Mesendoderm (in vitro differentiated cells): ENCODE results near the gene GOLGA1.
A peak's percentile ranks its signal among the peaks of the same experiment; 100 is the strongest.

Experiments
- DNase-seq: peaks from one replicate; pipeline ENCODE4 v3.0.0; 2013
- H2AK5ac ChIP-seq: 2 replicates; pipeline ENCODE4 v1.6.1; 2013; ENCODE audit warnings: low read length, inconsistent platforms
- H2BK120ac ChIP-seq: 2 replicates; pipeline ENCODE4 v1.6.1; 2013; ENCODE audit warnings: low read depth, mild to moderate bottlenecking, low read length, moderate library complexity, mixed read lengths
- H2BK15ac ChIP-seq: replicated peaks from 2 replicates; pipeline ENCODE4 v1.6.1; 2013; ENCODE audit warnings: low read depth, mild to moderate bottlenecking, moderate library complexity
- H2BK5ac ChIP-seq: 2 replicates; pipeline ENCODE4 v1.6.1; 2013; ENCODE audit warnings: low read length, inconsistent platforms
- H3K18ac ChIP-seq: 2 replicates; pipeline ENCODE4 v1.6.1; 2013; ENCODE audit warnings: mild to moderate bottlenecking, low read length, mixed read lengths
- H3K23ac ChIP-seq: one replicate; pipeline ENCODE4 v1.6.1; 2013; ENCODE audit warnings: low read length
- H3K27ac ChIP-seq: 2 replicates; pipeline ENCODE4 v1.5.1; 2013; ENCODE audit warnings: low read depth, mild to moderate bottlenecking, inconsistent platforms, low read length, moderate library complexity
- H3K27me3 ChIP-seq: 2 replicates; pipeline ENCODE4 v1.6.1; 2013; ENCODE audit warnings: low read length, control low read depth, mild to moderate bottlenecking, inconsistent platforms; ENCODE audit not compliant: insufficient read depth, poor library complexity
- H3K36me3 ChIP-seq: 2 replicates; pipeline ENCODE4 v1.6.1; 2013; ENCODE audit warnings: low read length, inconsistent platforms; ENCODE audit not compliant: control insufficient read depth, insufficient read depth
- H3K4ac ChIP-seq: one replicate; pipeline ENCODE4 v1.6.1; 2013; ENCODE audit warnings: low read depth, mild to moderate bottlenecking, low read length, moderate library complexity
- H3K4me1 ChIP-seq: 2 replicates; pipeline ENCODE4 v1.6.1; 2013; ENCODE audit warnings: low read depth, low read length, inconsistent platforms; ENCODE audit not compliant: control insufficient read depth
- H3K4me2 ChIP-seq: 2 replicates; pipeline ENCODE4 v1.6.1; 2013; ENCODE audit warnings: low read length
- H3K4me3 ChIP-seq: 2 replicates; pipeline ENCODE4 v1.5.1; 2013; ENCODE audit warnings: mild to moderate bottlenecking, low read length
- H3K56ac ChIP-seq: one replicate; pipeline ENCODE4 v1.6.1; 2013; ENCODE audit warnings: low read length
- H3K79me1 ChIP-seq: 2 replicates; pipeline ENCODE4 v1.6.1; 2013; ENCODE audit warnings: low read length, inconsistent platforms
- H3K79me2 ChIP-seq: 2 replicates; pipeline ENCODE4 v1.6.1; 2013; ENCODE audit warnings: mild to moderate bottlenecking, low read length; ENCODE audit not compliant: control insufficient read depth, insufficient read depth
- H3K9ac ChIP-seq: 2 replicates; pipeline ENCODE4 v1.6.1; 2013; ENCODE audit warnings: low read length, inconsistent platforms
- H4K5ac ChIP-seq: one replicate; pipeline ENCODE4 v1.6.1; 2013; ENCODE audit warnings: low read length
- H4K8ac ChIP-seq: one replicate; pipeline ENCODE4 v1.6.1; 2013; ENCODE audit warnings: low read depth, mild to moderate bottlenecking, control low read depth, low read length, moderate library complexity
- WGBS: extraction: QIAGEN DNeasy Blood & Tissue Kit; methylation state at CpG from one replicate; pipeline ENCODE4 v1.1.7; 2013; ENCODE audit warnings: low lambda C conversion rate, missing lambda C conversion rate; ENCODE audit not compliant: insufficient coverage; ENCODE audit errors: extremely low coverage; 5-methylcytosine and 5-hydroxymethylcytosine counted together

The GOLGA1 gene

DNA sequence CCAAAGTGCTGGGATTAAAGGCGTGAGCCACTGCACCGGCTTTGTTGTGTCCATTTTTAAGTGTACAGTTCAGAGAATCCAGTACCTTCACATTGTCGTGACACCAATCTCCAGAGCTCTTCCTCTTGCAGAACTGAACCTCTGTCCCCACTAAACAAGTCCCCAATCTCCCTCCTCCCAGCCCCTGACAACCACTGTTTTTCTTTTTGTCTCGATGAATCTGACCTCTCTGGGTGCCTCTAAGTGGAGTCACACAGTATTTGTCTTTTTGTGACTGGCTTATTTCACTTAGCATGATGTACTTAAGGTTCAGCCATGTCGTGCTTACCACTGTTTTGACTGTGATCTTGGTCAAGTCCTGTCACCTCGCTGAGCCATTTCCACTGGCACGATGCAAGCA, 86.1 kb downstream of the GOLGA1 start:
- Histone ChIP-seq H3K36me3 (peaks cover 22% of the 10 kb centered on the region), H3K27me3 (no peaks in the 10 kb centered on the region), H3K27ac (no peak overlapping the region), H3K4me1 (no peaks in the 10 kb centered on the region), H2AK5ac (no peak overlapping the region), H2BK120ac (no peak overlapping the region), H3K23ac (no peak overlapping the region), H3K56ac (no peak overlapping the region), H4K8ac (no peak overlapping the region), H3K4me3 (no peak overlapping the region), H3K79me2 (peaks cover 15% of the 10 kb centered on the region), H3K79me1 (peaks cover 14% of the 10 kb centered on the region), H2BK15ac (no peak overlapping the region), H3K4ac (no peak overlapping the region), H3K18ac (no peak overlapping the region), H3K9ac (no peak overlapping the region), H4K5ac (no peak overlapping the region), H2BK5ac (no peak overlapping the region), H3K4me2 (no peak overlapping the region)
- no CpG with 5 or more reads among the region's 7 CpGs for WGBS
- DNase-seq, result no peak

DNA sequence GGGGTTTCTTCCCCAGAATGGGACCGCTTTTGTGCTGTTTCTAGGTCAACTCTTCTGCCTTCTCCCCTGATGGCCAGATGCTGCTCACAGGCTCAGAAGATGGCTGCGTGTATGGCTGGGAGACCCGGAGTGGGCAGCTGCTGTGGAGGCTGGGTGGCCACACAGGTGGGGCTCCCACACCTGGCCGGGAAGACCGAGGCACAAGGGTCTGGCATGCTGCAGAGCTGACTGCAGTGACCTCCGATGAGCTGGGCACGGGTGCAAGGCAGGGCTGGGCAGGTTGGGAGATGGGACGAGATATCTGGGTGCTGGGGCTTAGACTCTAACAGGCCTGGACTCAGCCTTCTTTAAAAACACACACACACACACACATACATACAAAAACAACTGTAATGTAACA, 86.7 kb downstream of the GOLGA1 start:
- Histone ChIP-seq H3K9ac (no peak overlapping the region), H2BK15ac (no peak overlapping the region), H3K27me3 (no peaks in the 10 kb centered on the region), H3K4me2 (no peak overlapping the region), H3K27ac (no peak overlapping the region), H2AK5ac (no peak overlapping the region), H3K4ac (no peak overlapping the region), H2BK120ac (no peak overlapping the region), H2BK5ac (no peak overlapping the region), H3K79me2 (peaks cover 9% of the 10 kb centered on the region), H3K23ac (no peak overlapping the region), H3K56ac (no peak overlapping the region), H3K79me1 (peaks cover 9% of the 10 kb centered on the region), H3K18ac (no peak overlapping the region), H4K5ac (no peak overlapping the region), H3K4me1 (no peaks in the 10 kb centered on the region), H3K4me3 (no peak overlapping the region), H4K8ac (no peak overlapping the region), H3K36me3 (peaks cover 16% of the 10 kb centered on the region)
- DNase-seq, result no peak
- no CpG with 5 or more reads among the region's 8 CpGs for WGBS

DNA sequence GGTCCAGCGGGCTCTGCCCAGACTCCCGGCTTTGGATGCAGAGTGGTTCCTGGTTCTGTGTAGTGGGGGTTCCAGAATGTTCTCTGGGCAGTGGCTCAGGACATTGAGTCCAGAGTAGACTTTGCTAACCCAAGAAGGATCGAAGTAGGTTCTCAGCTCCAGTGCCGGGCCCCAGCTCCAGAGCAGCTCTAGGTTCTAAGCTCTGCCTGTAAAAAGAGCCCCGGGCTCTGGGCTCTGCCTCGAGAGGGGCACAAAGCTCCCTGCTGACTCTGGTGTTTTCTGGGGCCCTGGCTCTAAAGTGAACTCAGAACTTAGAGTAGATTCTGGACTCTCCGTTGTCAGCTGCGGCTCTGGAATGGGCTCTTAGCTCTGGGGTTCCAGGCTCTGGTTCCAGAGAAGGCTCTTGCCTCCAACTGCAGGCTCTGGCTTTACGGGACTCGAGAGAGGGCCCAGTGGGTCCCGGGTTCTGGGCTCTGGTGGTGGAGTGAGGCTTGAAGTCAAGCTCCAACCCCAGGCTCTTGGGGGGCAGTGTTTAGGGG, 87.2 kb downstream of the GOLGA1 start:
- DNase-seq, result no peak
- H3K4ac ChIP-seq, result no peak overlapping the region
- H3K79me1 ChIP-seq, result peaks cover 5% of the 10 kb centered on the region
- H4K8ac ChIP-seq, result no peak overlapping the region
- WGBS, result no CpG with 5 or more reads among the region's 11 CpGs
- H3K4me3 ChIP-seq, result no peak overlapping the region
- peaks cover 12% of the 10 kb centered on the region for H3K36me3 ChIP-seq
- H2BK5ac ChIP-seq, result no peak overlapping the region
- no peak overlapping the region for H3K23ac ChIP-seq
- no peak overlapping the region for H3K18ac ChIP-seq
- H3K27ac ChIP-seq, result no peak overlapping the region
- H2BK120ac ChIP-seq, result no peak overlapping the region
- H3K9ac ChIP-seq, result no peak overlapping the region
- H3K4me1 ChIP-seq, result no peaks in the 10 kb centered on the region
- no peak overlapping the region for H3K56ac ChIP-seq
- H3K27me3 ChIP-seq, result no peaks in the 10 kb centered on the region
- no peak overlapping the region for H2AK5ac ChIP-seq
- peaks cover 4% of the 10 kb centered on the region for H3K79me2 ChIP-seq
- peak overlapping the region; percentile 52 for H3K4me2 ChIP-seq
- no peak overlapping the region for H2BK15ac ChIP-seq
- H4K5ac ChIP-seq, result no peak overlapping the region

DNA sequence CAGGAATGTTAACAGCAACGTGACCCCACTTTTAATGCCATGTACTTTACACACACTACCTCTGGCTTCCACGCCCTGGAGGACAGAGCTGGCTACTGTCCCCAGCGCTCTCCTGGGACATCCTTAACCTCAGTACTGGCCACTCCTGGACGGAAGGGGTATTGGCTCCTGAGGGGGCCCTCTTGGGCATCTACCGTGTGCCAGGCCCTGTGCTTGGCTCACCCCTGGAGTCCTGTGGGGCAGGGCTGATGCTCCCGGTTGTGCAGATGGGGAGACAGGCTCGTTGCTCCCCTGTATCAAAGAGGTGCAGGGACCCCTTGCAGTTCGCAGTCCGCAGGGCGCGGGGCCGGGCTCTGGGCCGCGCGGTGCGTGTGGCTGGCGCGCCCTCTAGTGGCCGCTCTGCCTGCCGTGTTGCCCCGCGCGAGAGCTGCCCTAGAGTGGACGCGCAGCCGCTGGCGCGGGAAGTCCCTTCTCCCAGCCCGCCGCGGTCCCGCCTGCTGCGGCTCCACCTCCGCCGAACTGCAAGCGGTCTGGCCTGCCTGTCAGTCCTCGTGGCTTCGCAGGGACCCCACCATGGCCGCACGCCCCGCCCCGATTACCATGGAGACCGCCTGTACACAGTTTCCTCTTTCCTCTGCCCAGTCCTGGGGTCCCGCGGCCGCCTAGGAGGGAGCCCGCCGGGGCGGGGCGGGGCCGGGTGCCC, 87.9 kb downstream of the GOLGA1 start, which contains the start of gene WDR38:
Gene WDR38, plus strand, starts transcription at position 632 of the 703 bp plus-strand sequence. CDS start 72 bp downstream, outside the sequence.
- no peak within 1 kb of the TSS for H4K8ac ChIP-seq
- H2AK5ac ChIP-seq, result no peak within 1 kb of the TSS
- H3K79me1 ChIP-seq, result peaks cover 2% of the 10 kb centered on the region
- H2BK15ac ChIP-seq, result no peak within 1 kb of the TSS
- no peak within 1 kb of the TSS for H3K4ac ChIP-seq
- no peaks in the 10 kb centered on the region for H3K4me1 ChIP-seq
- peak within 1 kb of the TSS; percentile 79 for H3K56ac ChIP-seq
- H3K79me2 ChIP-seq, result no peaks in the 10 kb centered on the region
- peak; percentile 91 for DNase-seq
- H3K4me3 ChIP-seq, result no peak within 1 kb of the TSS
- no peak within 1 kb of the TSS for H3K23ac ChIP-seq
- no peak within 1 kb of the TSS for H3K18ac ChIP-seq
- peak within 1 kb of the TSS; percentile 60 for H3K9ac ChIP-seq
- no peak within 1 kb of the TSS for H4K5ac ChIP-seq
- no peak within 1 kb of the TSS for H2BK120ac ChIP-seq
- peaks cover 6% of the 10 kb centered on the region for H3K36me3 ChIP-seq
- WGBS, result no CpG with 5 or more reads among the region's 51 CpGs
- H3K27ac ChIP-seq, result no peak within 1 kb of the TSS
- H3K4me2 ChIP-seq, result peak within 1 kb of the TSS; percentile 90
- H2BK5ac ChIP-seq, result no peak within 1 kb of the TSS
- no peaks in the 10 kb centered on the region for H3K27me3 ChIP-seq

DNA sequence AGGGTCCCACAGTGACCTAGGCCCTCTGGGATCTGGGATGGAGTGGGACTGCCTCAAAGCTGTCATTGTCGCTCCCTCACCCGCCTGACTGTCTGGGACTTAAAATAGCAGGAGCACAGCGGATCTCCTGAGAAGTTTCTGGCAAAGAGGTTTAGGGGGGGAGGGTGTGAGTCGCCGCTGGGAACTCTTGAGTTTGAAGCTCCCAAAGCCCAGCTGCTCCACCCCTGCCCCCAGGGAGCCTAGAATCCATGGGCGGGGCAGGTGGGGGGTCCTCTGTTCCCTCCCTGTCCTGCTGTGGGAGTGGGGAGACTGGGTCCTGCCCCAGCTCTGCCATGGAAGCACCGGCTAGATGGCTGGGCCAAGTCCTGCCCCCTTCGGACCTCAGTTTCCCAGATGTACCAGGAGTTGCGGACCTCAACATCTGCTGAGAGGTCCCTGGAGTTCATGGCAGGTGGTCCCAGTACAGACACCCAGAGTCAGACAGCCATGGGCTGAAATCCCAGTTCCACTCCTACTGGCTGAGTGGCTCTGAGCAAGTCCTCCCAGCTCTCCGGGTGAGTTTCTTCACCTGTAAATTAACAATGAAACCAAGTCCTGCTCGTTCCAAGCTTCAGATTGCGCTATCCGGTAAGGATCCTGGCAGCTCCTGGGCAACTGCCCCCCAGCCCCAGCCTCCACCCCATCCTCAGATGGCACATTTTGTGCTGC, 88.6 kb downstream of the GOLGA1 start:
- no peak overlapping the region for H3K56ac ChIP-seq
- no peaks in the 10 kb centered on the region for H3K79me2 ChIP-seq
- H4K5ac ChIP-seq, result no peak overlapping the region
- no peak overlapping the region for H3K9ac ChIP-seq
- H3K79me1 ChIP-seq, result no peaks in the 10 kb centered on the region
- H2AK5ac ChIP-seq, result no peak overlapping the region
- no peak overlapping the region for H3K27ac ChIP-seq
- no peaks in the 10 kb centered on the region for H3K27me3 ChIP-seq
- H3K23ac ChIP-seq, result no peak overlapping the region
- H3K36me3 ChIP-seq, result peaks cover 1% of the 10 kb centered on the region
- WGBS, result no CpG with 5 or more reads among the region's 13 CpGs
- DNase-seq, result no peak
- no peak overlapping the region for H2BK120ac ChIP-seq
- H3K4me2 ChIP-seq, result no peak overlapping the region
- H4K8ac ChIP-seq, result no peak overlapping the region
- no peak overlapping the region for H3K4me3 ChIP-seq
- H2BK15ac ChIP-seq, result no peak overlapping the region
- H3K4me1 ChIP-seq, result no peaks in the 10 kb centered on the region
- H3K4ac ChIP-seq, result no peak overlapping the region
- no peak overlapping the region for H2BK5ac ChIP-seq
- H3K18ac ChIP-seq, result no peak overlapping the region
